A549 (cell line): ENCODE results near the gene POLR2E. TPM values are rescaled to one million over a fixed set of nuclear protein-coding genes. Genes with fewer than 3 reads are reported as not detected.

ENCODE experiments used
- ATAC-seq, 2 experiments: fragments of 200-7000 bp in 1 of 2; fragments of >200 bp in 1 of 2; cut with Nextera tagmentation in 1 of 2; cut with Tn5 transposase in 1 of 2; 3 replicates each; pipeline versions ENCODE4 v1.8.0 to v1.9.1; 2018 to 2020; ENCODE audit warnings: mild to moderate bottlenecking in 1 of 2, moderate library complexity in 1 of 2
- CTCF ChIA-PET: fragments of 300-600 bp; sonication (Branson Sonifier 250); formaldehyde crosslinking; extraction: SDS; loops from one replicate; lab custom pipeline; 2021; ENCODE audit warnings: antibody characterized with exemption, inconsistent platforms; lab: Yijun Ruan, JAX
- POLR2A ChIA-PET: fragments of 350-600 bp; formaldehyde crosslinking; extraction: SDS; loops from one replicate; lab custom pipeline; 2021; ENCODE audit warnings: antibody characterized with exemption, inconsistent platforms; lab: Yijun Ruan, JAX
- DNase-seq, 2 experiments: peaks; one replicate each; pipeline versions ENCODE4 v3.0.0 to v3.0.0-alpha.2; 2011 to 2016; ENCODE audit warnings: low read depth in 1 of 2, low spot score in 1 of 2
- FAIRE-seq: peaks from 2 replicates; lab custom pipeline; 2011; peaks lifted over from hg19 to GRCh38; lab: Jason Lieb, UNC
- H3K27ac ChIP-seq, 2 experiments: fragments of >200 bp; sonication (Bioruptor Twin); formaldehyde crosslinking; 3 replicates each; pipeline ENCODE4 v1.5.1; 2016 to 2017
- H3K4me1 ChIP-seq: fragments of >200 bp; sonication (Bioruptor Twin); formaldehyde crosslinking; 3 replicates; pipeline ENCODE4 v1.6.1; 2016
- H3K4me2 ChIP-seq: fragments of >200 bp; sonication (Bioruptor Twin); formaldehyde crosslinking; 3 replicates; pipeline ENCODE4 v1.6.1; 2016
- H3K4me3 ChIP-seq: fragments of >200 bp; sonication (Bioruptor Twin); formaldehyde crosslinking; 3 replicates; pipeline ENCODE4 v1.5.1; 2016
- H3K9me3 ChIP-seq: fragments of >200 bp; sonication (Bioruptor Twin); formaldehyde crosslinking; 3 replicates; pipeline ENCODE4 v1.6.1; 2016
- ESRRA ChIP-seq: fragments of 150-350 bp; IDR thresholded peaks from 2 replicates; pipeline ENCODE4 v1.6.1; 2014; ENCODE audit warnings: mild to moderate bottlenecking, low read length, borderline replicate concordance
- HDAC2 ChIP-seq: fragments of 200-600 bp; sonication (generic); IDR thresholded peaks from 2 replicates; pipeline ENCODE4 v1.6.1; 2016
- HOXB5 ChIP-seq: fragments of 250-450 bp; sonication (Bioruptor Pico); IDR thresholded peaks from 2 replicates; pipeline ENCODE4 v1.5.0; 2020; ENCODE audit warnings: mild to moderate bottlenecking, moderate library complexity
- JUN ChIP-seq, 2 experiments: fragments of >200 bp; sonication (Bioruptor Twin); formaldehyde crosslinking; IDR thresholded peaks; 2 replicates in 1 of 2; 3 replicates in 1 of 2; pipeline ENCODE4 v1.6.1; 2016 to 2017
- JUNB ChIP-seq: fragments of >200 bp; sonication (Bioruptor Twin); formaldehyde crosslinking; IDR thresholded peaks from 2 replicates; pipeline ENCODE4 v1.6.1; 2016
- KDM1A ChIP-seq: fragments of 200-600 bp; sonication (generic); IDR thresholded peaks from 2 replicates; pipeline ENCODE4 v1.6.1; 2016; ENCODE audit warnings: low read depth, mild to moderate bottlenecking
- KDM5A ChIP-seq: fragments of 200-600 bp; sonication (generic); IDR thresholded peaks from 2 replicates; pipeline ENCODE4 v1.6.1; 2016; ENCODE audit warnings: antibody characterized with exemption, mild to moderate bottlenecking
- NR3C1 ChIP-seq: fragments of >200 bp; sonication (Bioruptor Twin); formaldehyde crosslinking; IDR thresholded peaks from 3 replicates; pipeline ENCODE4 v1.6.1; 2017
- POLR2A ChIP-seq: IDR thresholded peaks from 2 replicates; pipeline ENCODE4 v1.6.1; 2012; ENCODE audit warnings: mild to moderate bottlenecking, low read length
- POLR2AphosphoS2 ChIP-seq: conservative IDR thresholded peaks from 2 replicates; pipeline ENCODE4 v1.6.1; 2012; ENCODE audit warnings: low read length, improper control_type of control experiment, inconsistent platforms
- RARB ChIP-seq: fragments of 250-450 bp; sonication (Bioruptor Pico); IDR thresholded peaks from 2 replicates; pipeline ENCODE4 v1.8.0; 2021; ENCODE audit warnings: mild to moderate bottlenecking, moderate library complexity
- RFX5 ChIP-seq: fragments of 450-650 bp; IDR thresholded peaks from 2 replicates; pipeline ENCODE4 v1.7.1; 2014; ENCODE audit warnings: antibody characterized with exemption, mild to moderate bottlenecking, moderate library complexity
- RNF2 ChIP-seq: fragments of 200-600 bp; sonication (generic); IDR thresholded peaks from 2 replicates; pipeline ENCODE4 v1.6.1; 2016; ENCODE audit warnings: low read depth, mild to moderate bottlenecking, antibody characterized with exemption, moderate library complexity, borderline replicate concordance
- SREBF2 ChIP-seq: fragments of 450-650 bp; IDR thresholded peaks from 2 replicates; pipeline ENCODE4 v1.6.1; 2014; ENCODE audit warnings: mild to moderate bottlenecking, moderate library complexity
- TFCP2L1 ChIP-seq: fragments of 250-450 bp; sonication (Bioruptor Pico); IDR thresholded peaks from 2 replicates; pipeline ENCODE4 v1.5.0; 2021; ENCODE audit warnings: mild to moderate bottlenecking
- ZC3H11A ChIP-seq: fragments of 450-650 bp; IDR thresholded peaks from 2 replicates; pipeline ENCODE4 v1.6.1; 2014; ENCODE audit warnings: antibody characterized with exemption, mild to moderate bottlenecking
- ZNF302 ChIP-seq: fragments of 250-450 bp; sonication (Bioruptor Pico); IDR thresholded peaks from 2 replicates; pipeline ENCODE4 v1.9.0; 2021; ENCODE audit warnings: inconsistent platforms, mild to moderate bottlenecking, moderate library complexity
- WGBS: methylation state at CpG from one replicate; pipeline ENCODE4 v1.1.6; 2017; ENCODE audit errors: missing lambda C conversion rate; 5-methylcytosine and 5-hydroxymethylcytosine counted together
- polyA plus RNA-seq, 4 experiments: library from polyadenylated mRNA; depleted of rRNA in 3 of 4; stranded (reverse); fragments of >200 nt; fragmentation: RNase III in 1 of 4; extraction: RNeasy Plus Mini Kit Qiagen cat#74134 plus additional on column Dnase treatment in 1 of 4; gene quantifications; 2 replicates in 3 of 4; 3 replicates in 1 of 4; pipeline ENCODE4 v1.2.3, GENCODE V29; 2011 to 2017
- TF ChIP-seq, protein P1 (sequence below): fragments of 200-600 bp; sonication (generic); IDR thresholded peaks from 2 replicates; pipeline ENCODE4 v1.6.1; 2016; ENCODE audit warnings: antibody characterized with exemption, mild to moderate bottlenecking, moderate library complexity
- TF ChIP-seq, protein P2 (sequence below): IDR thresholded peaks from 2 replicates; pipeline ENCODE4 v1.6.1; 2012
- TF ChIP-seq, protein P3 (sequence below): IDR thresholded peaks from 2 replicates; pipeline ENCODE4 v1.6.1; 2012; ENCODE audit warnings: low read depth, borderline replicate concordance
- TF ChIP-seq, protein P4 (sequence below): fragments of >200 bp; sonication (Bioruptor Twin); formaldehyde crosslinking; IDR thresholded peaks from 2 replicates; pipeline ENCODE4 v1.6.1; 2016

POLR2E gene
- polyA plus RNA-seq, 2 of the 4 experiments (the other 2 are of a cell fraction), result 99.6 to 172 TPM

DNA sequence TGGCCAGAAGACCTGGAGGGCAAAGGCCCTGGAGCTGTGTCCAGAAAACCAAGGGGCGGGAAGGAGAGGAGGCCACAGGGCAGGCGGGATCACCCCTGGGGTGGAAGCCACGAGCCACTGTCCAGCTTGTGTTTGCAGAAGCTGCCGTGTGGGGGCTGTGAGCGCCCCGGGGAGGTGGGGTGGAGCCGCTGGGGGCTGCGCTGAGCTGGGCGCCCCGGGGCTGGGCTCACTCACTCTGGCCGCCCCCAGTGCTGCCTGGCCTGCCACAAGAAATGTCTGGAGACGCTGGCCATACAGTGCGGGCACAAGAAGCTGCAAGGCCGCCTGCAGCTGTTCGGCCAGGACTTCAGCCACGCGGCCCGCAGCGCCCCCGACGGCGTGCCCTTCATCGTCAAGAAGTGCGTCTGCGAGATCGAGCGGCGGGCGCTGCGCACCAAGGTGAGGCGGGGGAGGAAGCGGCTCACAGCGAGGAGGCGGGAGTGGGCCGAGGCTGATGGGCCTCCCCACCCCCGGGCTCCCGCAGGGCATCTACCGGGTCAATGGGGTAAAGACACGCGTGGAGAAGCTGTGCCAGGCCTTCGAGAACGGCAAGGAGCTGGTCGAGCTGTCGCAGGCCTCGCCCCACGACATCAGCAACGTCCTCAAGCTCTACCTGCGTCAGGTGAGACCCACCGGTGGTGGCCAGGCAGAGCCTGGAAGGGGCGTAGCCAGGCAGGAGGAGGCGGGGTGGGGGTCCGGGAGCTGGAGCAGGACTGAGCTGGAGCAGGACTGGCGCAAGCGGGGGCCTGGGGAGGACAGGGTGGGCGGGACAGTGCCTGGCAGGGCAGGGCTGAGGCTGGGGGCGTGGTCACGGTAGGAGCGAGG lies 13.6 kb downstream of the POLR2E start:
- WGBS, result 86% methylated on average over 17 of the region's 58 CpGs
- Histone ChIP-seq H3K27ac (peak overlapping the region in 1 of 2 experiments; percentile 81; a peak in 3 of 6 replicates), H3K4me2 (peak overlapping the region; percentile 63), H3K4me3 (no peak overlapping the region; the same call in 2 of the 3 replicates), H3K9me3 (no peaks in the 10 kb centered on the region), H3K4me1 (peaks cover 6% of the 10 kb centered on the region; the same call in 1 of the 3 replicates)
- no peak; a peak in 1 of 6 replicates for ATAC-seq
- no peak for DNase-seq
- POLR2A ChIA-PET, result interaction anchor here (1.0 kb wide), 1 partner anchor 23 kb away, joined by 4 read pairs; the partner anchor contains the start of gene GPX4
- CTCF ChIA-PET, result interaction anchor here (0.6 to 1.7 kb wide), 2 partner anchors 12 to 17 kb away, joined by 3 to 5 read pairs; no protein-coding TSS in a partner anchor
- no peak for FAIRE-seq
- no peak for TF ChIP-seq KDM5A
- TF ChIP-seq RARB (CRISPR knock-in tag), result no peak
- TF ChIP-seq, protein P1, sequence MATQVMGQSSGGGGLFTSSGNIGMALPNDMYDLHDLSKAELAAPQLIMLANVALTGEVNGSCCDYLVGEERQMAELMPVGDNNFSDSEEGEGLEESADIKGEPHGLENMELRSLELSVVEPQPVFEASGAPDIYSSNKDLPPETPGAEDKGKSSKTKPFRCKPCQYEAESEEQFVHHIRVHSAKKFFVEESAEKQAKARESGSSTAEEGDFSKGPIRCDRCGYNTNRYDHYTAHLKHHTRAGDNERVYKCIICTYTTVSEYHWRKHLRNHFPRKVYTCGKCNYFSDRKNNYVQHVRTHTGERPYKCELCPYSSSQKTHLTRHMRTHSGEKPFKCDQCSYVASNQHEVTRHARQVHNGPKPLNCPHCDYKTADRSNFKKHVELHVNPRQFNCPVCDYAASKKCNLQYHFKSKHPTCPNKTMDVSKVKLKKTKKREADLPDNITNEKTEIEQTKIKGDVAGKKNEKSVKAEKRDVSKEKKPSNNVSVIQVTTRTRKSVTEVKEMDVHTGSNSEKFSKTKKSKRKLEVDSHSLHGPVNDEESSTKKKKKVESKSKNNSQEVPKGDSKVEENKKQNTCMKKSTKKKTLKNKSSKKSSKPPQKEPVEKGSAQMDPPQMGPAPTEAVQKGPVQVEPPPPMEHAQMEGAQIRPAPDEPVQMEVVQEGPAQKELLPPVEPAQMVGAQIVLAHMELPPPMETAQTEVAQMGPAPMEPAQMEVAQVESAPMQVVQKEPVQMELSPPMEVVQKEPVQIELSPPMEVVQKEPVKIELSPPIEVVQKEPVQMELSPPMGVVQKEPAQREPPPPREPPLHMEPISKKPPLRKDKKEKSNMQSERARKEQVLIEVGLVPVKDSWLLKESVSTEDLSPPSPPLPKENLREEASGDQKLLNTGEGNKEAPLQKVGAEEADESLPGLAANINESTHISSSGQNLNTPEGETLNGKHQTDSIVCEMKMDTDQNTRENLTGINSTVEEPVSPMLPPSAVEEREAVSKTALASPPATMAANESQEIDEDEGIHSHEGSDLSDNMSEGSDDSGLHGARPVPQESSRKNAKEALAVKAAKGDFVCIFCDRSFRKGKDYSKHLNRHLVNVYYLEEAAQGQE, result no peak
- TF ChIP-seq ESRRA, result no peak
- no peak for TF ChIP-seq TFCP2L1
- no peak for TF ChIP-seq NR3C1
- no peak for TF ChIP-seq JUNB

DNA sequence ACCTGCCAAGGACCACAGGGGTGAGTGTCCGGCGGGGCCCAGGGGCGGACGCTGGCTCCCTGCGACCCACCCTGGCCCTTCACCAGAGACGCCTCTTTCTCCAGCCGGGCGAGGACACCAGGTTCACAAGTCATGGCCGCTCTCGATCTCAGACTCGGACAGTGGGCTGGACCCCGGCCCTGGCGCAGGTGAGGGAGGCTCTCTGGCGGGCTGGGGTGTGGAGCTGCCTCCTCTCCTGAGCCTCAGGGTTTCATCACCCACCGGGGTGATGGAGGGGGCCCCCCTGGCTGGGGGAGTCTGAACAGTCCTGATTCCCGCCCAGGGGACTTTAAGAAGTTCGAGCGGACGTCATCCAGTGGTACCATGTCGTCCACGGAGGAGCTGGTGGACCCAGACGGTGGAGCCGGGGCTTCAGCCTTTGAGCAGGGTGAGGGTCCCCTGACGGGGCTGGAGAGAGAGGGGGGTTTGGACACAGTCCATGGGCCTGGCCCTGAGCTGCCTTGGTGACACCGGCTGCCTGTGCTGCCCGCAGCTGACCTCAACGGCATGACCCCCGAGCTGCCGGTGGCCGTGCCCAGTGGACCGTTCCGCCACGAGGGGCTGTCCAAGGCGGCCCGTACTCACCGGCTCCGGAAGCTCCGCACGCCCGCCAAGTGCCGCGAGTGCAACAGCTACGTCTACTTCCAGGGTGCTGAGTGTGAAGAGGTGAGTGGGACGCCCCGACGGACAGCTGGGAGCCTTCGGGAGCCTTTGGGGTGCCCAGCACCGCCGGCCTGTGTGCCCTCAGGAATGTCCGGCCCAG lies 14.6 kb downstream of the POLR2E start:
- 89% methylated on average over 27 of the region's 50 CpGs for WGBS
- H3K4me3 ChIP-seq, result no peak overlapping the region
- no peak overlapping the region for H3K4me2 ChIP-seq
- POLR2A ChIA-PET, result no interaction called here
- no peak for ATAC-seq
- CTCF ChIA-PET, result interaction anchor here (0.8 to 1.7 kb wide), 3 partner anchors 13 to 33 kb away, joined by 3 to 5 read pairs (median 4); no protein-coding TSS in a partner anchor
- DNase-seq, result no peak
- FAIRE-seq, result no peak
- TF ChIP-seq ZNF302 (CRISPR knock-in tag) (no peak), POLR2AphosphoS2 (no peak), POLR2A (no peak)
- TF ChIP-seq, protein P2, sequence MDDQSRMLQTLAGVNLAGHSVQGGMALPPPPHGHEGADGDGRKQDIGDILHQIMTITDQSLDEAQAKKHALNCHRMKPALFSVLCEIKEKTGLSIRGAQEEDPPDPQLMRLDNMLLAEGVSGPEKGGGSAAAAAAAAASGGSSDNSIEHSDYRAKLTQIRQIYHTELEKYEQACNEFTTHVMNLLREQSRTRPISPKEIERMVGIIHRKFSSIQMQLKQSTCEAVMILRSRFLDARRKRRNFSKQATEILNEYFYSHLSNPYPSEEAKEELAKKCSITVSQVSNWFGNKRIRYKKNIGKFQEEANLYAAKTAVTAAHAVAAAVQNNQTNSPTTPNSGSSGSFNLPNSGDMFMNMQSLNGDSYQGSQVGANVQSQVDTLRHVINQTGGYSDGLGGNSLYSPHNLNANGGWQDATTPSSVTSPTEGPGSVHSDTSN, result no peak
- TF ChIP-seq, protein P3, sequence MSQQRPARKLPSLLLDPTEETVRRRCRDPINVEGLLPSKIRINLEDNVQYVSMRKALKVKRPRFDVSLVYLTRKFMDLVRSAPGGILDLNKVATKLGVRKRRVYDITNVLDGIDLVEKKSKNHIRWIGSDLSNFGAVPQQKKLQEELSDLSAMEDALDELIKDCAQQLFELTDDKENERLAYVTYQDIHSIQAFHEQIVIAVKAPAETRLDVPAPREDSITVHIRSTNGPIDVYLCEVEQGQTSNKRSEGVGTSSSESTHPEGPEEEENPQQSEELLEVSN, result no peak
- no peak overlapping the region for H3K27ac ChIP-seq
- H3K4me1 ChIP-seq, result peaks cover 10% of the 10 kb centered on the region; the same call in 2 of the 3 replicates
- no peaks in the 10 kb centered on the region for H3K9me3 ChIP-seq

DNA sequence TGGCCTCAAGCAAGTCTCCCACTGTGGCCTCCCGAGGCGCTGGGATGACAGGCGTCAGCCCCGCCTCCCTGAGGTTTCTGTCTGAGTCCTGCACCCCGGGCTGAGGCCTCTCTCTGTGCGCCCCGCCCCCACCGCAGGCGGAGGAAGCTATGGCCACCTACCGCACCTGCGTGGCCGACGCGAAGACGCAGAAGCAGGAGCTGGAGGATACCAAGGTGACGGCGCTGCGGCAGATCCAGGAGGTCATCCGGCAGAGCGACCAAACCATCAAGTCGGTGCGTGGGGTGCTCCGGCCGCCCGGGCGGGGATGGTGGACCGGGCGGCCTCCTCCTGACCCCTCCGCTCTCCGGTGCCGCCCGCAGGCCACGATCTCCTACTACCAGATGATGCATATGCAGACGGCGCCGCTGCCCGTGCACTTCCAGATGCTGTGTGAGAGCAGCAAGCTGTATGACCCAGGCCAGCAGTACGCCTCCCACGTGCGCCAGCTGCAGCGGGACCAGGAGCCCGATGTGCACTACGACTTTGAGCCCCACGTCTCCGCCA lies 15.5 kb downstream of the POLR2E start:
- FAIRE-seq, result no peak
- no peak for ATAC-seq
- ChIA-PET POLR2A (no interaction called here), CTCF (interaction anchor here (0.5 to 1.2 kb wide), 4 partner anchors 14 to 143 kb away, joined by 3 to 4 read pairs (median 4); no protein-coding TSS in a partner anchor)
- DNase-seq, result no peak
- H3K4me1 ChIP-seq, result peaks cover 13% of the 10 kb centered on the region; the same call in 2 of the 3 replicates
- H3K4me2 ChIP-seq, result no peak overlapping the region
- 91% methylated on average over 34 of the region's 45 CpGs for WGBS
- no peak for TF ChIP-seq HDAC2
- TF ChIP-seq KDM1A, result no peak
- TF ChIP-seq, protein P4, sequence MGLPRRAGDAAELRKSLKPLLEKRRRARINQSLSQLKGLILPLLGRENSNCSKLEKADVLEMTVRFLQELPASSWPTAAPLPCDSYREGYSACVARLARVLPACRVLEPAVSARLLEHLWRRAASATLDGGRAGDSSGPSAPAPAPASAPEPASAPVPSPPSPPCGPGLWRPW, result no peak
- TF ChIP-seq HOXB5 (CRISPR knock-in tag), result no peak
- no peak for TF ChIP-seq JUN (IDR thresholded peaks at IDR 0.05)
- no peak for TF ChIP-seq RFX5
- no peak for TF ChIP-seq RNF2
- no peak for TF ChIP-seq SREBF2
- no peak for TF ChIP-seq ZC3H11A
- no peak overlapping the region for H3K4me3 ChIP-seq
- no peaks in the 10 kb centered on the region for H3K9me3 ChIP-seq
- H3K27ac ChIP-seq, result no peak overlapping the region
